Measurements from ENCODE around the gene SYNGAP1.

DNA sequence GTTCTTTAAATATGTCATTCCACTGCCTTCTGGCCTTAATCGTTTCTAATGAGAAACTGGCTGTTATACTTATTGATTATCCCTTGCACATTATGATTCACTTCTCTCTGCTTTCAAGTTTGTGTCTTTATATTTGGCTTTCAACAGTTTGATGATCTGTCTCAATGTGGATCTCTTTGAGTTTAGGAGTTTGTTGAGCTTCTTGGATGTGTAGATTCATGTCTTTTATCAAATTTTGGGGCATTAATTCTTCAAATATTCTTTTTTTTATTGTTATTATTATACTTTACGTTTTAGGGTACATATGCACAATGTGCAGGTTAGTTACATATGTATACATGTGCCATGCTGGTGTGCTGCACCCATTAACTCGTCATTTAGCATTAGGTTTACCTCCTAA is 63.8 kb downstream of the SYNGAP1 start:
- TF ChIP-seq REST (IDR thresholded peaks at IDR 0.05; ENCODE audit: low read depth) (no peak), CREB1 (IDR thresholded peaks at IDR 0.05; ENCODE audit: low read depth) (no peak), RAD21 (IDR thresholded peaks at IDR 0.05; ENCODE audit: low read depth) (no peak)
